Stimulated activated CD8-positive, alpha-beta memory T cell treated with anti-CD3 and anti-CD28 coated beads, Interleukin-4, amount 100 ng/mL, for 4 hours (primary cell): ENCODE data around the gene WDR72.
"Not testable (repeated sequence)": the region's sequence is repeated elsewhere in the genome, so short reads cannot be mapped to it uniquely, and the experiment has no call there.

ENCODE experiments used
- DNase-seq, 2 donors: peaks; one replicate each; pipeline ENCODE4 v3.0.0-alpha.2; 2020; ENCODE audit warnings: low read depth in 2 of 2, low spot score in 1 of 2

WDR72 gene

DNA sequence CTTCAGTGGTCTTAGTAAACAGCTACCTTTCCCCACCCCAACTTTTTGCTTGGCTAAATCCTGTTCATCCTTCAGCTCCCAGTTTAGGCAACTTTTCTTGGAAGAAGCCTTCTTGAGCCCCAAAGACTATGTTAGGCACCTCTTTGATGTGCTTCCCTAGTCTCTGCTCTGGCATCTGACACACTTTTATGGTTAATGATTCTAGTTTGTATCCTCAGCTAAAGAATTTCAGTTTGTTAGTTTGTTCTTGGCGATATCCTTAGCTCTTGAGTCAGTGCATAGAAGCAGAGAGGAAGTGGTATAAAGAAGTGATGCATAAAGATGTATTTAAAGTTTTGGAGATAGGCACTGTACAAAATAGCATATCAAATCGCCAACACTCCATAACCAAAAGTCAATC lies 168.4 kb downstream of the WDR72 start:
- no peak for DNase-seq

DNA sequence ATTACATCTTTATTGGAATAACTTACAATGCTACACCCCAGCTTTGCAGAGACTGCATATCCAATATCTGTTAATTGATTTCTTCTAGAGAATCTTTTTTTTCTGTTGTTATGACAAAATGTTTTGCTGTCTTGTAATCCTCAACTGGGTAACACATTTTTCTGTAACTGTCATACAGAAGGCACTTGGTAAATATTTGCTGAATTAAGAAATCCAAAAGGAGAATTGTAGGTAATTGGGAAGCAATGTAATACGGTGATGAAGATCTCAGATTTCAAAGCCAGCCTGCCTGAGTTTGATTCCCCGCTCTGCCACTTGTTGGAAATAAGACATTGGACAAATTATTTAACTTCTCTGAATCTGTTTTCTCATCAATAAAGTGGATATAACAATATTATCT lies 169.1 kb downstream of the WDR72 start:
- DNase-seq: no peak

DNA sequence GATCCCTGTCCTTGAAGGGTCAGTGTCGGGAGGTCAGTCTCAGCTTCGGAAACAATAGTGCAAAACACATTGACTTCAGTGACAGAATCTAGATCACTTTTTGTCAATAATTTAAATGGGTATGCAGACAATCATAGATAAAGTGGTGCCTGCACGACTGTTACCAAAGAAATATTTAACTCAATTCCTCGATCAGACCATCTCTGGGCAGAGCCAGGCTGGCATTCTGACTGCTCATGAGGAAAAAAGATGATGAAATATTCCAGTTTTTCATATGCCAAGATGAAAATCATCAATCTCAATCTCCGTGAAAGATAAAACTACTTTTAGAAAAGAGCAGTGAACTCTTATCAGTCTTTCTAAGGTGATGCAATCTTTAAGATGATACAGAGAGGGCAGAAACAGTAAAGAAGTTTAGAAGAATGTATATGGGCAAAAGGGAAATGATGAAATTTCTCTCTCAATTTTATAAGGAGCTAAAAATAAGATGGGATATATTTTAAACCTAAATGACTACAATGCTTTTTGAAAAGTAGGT lies 169.9 kb downstream of the WDR72 start:
- no peak for DNase-seq

DNA sequence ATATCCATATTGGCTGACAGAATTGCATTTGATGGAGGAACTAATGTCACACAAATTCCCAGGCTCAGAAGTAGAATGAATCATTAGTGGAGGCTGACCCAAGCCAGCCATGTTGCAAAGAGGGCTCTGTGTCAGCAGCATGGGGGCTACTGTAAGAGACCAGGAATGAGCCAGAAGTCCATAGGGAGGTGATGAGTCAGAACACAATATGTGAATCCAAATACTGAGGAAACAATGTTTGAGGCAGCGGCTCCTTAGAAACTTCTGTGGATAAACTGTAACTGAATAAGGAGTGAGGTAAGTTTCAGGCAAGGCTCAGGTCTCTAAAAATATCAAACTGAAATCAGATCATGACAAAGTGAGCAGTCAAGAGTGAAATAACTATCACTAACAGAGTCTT lies 170.7 kb downstream of the WDR72 start:
- DNase-seq: no peak

DNA sequence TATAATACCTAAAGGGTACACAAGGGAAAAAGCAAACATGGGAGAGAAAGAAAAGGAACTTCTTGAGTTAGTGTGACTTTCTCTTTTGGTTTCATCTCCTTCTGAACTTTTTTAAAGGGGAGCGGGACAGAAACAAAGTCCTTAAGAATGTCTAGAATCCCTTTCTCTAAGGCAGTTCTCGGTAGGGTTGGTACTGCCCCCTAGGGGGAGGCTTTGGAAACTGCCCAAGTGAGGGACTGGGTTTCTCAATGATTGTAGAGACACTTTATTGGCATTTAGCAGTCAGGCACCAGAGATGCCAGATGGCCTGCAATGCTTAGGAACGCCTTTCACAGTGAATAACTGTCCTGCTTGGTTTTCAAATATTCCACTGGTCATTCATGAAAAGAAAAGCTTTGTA lies 172.7 kb downstream of the WDR72 start:
- DNase-seq: no peak

DNA sequence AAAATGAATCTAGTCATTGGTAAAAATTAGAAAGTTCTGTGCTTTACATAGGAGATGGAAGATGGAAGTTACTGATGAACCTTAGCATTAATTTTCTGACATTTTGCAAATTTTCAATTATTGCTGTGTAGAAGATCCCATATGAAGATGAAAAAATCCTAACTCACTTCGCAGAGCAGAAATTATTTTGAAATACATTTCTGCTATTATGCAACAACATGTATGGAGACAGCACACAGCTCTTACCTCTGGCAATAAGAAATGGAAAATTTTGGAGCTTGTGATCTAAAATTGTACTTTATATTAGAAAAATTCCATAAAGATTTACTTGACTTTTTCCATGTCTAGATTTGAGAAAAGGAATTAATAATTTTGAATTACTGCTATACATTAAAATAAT lies 177.9 kb downstream of the WDR72 start:
- DNase-seq: no peak

DNA sequence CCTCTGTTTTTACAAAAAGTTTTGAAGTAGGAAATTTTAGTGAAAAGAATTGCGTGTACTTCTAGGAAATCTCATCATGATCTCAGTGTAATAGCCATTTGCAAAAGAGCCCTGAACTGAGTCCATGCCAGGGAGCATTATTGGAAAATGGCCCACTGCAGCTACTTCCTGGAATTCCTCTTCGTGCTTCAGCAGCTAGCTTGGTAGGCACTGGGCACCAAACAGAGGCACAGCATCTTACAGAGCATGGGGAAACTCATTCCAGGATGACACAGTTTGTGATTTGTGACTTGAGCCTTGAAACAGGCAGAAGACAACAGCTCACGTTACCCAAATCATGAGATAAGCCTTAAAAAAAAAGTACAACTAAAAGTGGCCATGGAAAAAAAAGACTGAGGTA lies 179.1 kb downstream of the WDR72 start:
- no peak for DNase-seq

DNA sequence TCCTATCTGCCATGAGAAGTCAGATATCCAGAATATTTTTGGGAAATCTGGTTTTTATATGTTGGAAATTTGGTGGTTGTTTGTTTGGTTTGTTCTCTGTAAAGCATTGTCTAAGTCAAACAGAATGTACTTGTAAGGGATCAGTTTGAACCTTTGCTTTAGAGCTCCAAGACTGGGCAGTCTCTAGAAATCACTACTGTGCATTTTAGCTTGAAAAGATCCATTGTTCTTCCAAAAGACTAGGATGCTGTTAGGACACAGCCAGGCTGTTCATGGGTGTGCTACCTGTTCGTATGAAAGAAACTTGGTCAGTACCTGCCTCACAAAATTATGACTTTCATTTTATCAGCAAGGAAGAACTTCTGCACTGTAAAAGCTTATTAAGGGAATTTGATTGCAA lies 182.6 kb downstream of the WDR72 start:
- DNase-seq: no peak

DNA sequence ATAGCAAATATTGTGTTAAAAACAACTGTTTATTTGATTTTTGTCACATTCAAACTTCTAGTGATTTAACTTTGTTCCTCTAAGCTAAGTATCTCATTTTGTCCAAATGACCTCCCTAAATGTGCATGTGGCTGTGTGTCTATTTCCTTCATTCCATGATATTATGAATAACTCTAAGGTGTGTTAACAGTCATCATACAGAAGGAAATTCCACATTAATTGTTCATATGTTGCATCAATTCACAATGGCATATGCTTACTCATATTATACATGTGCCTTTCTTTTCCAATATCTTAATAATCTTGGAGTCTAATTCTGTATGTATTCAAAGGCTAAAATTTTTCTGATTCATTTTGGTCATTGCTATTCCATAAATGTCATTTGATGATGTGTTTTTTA lies 186.4 kb downstream of the WDR72 start:
- DNase-seq: no peak

DNA sequence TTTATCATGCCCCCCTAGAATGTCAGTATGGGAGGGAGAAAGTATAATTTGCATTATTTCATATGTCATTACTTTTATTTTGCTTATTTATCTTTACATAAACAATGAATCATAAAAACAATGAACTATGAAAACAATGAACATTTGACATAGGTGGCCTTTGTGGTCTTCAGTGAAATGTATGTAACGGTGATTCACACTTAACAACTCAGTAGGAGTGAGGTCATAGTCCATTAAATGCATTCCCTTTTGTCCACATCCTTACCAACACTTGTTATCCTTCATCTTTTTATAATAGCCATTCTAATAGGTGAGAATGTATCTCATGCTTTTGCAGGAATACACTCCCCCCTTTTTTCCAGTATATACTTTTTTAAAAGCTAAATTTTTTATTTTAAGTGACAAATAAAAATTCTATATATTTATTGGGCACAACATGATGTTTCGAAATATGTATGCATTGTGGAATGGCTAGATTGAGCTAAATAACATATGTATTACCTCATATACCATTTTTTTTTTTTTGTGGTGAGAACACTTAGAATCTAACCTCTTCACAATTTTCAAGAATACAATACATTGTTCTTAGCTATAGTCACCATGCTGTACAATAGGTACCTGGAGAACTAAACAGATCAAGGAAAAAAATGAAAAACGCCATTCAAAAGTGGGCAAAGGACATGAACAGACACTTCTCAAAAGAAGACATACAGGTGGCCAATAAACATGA lies 189.5 kb downstream of the WDR72 start:
- DNase-seq: no peak

DNA sequence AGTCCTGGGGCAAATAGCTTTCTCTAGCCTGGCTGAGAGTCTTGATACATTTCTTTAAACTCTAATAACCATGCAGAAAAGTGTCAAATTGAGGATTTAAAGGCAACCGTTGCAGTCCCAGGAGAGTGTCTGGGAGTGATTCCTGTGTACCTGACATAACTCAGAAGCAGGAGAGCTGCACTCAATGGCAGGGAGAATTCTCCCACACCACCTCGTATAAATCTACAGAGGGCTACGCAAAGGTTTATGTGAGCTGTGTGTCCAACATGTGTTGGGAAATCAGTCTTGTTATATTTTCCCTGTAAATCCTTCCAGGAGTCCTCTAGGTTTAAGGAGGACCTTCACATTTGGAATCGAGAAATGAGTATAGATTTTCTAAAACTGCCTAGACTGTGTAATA lies 192.6 kb downstream of the WDR72 start:
- no peak for DNase-seq

DNA sequence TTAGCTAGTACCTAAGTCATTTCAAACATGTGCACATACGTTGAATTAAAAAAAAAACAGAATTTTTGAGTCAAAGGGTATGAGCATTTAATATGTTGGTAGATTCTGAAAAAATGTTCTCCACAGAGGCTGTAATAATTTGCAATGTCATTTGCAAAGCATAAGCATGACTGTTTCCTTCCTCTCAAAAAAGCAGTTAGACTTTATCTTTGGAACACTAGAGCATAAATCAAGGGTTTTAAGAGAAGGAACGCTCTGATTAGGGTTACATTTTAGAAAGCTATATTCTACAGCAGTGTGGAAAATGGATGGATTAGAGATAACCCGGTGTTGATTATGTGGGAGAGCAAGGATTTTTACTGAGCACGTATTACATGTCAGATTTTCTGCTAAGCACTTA lies 193.7 kb downstream of the WDR72 start:
- DNase-seq: no peak

DNA sequence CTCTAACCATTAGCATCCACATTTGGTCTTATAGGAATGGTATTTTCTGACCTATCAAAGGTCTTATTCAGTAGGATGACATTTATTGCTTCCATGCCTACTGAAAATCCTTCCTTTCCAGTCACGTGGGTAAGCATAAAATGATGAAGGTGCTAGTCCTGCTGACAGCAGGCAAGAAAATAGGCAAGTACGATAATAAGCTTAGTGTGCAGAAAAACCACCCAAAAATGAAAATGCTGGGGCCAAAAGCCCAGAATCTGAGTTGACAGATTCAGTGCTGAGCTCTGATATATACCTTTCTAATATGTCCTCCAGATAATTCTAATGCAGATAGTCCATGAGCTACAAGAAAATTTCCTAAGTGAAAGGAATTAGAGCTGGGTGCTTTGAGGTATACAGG lies 194.8 kb downstream of the WDR72 start:
- DNase-seq: no peak

DNA sequence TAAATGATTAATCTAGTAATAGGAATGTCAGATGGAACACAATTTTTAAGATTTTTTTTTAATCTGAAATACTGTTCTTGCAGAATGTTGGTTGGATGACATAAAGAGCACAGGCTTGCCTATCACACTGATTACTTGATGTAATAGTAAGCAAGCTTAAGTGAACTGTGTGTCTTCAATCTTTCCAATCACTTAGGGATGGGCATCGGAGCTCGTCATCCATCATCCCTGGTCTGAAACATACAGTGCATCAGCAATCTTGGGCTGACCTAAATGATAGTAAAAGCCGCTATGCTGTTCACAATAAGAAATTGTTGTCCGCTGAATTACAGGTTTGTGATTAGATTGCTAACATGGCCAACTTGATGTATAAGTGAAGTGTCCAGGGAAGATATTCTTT lies 195.8 kb downstream of the WDR72 start:
- no peak for DNase-seq

DNA sequence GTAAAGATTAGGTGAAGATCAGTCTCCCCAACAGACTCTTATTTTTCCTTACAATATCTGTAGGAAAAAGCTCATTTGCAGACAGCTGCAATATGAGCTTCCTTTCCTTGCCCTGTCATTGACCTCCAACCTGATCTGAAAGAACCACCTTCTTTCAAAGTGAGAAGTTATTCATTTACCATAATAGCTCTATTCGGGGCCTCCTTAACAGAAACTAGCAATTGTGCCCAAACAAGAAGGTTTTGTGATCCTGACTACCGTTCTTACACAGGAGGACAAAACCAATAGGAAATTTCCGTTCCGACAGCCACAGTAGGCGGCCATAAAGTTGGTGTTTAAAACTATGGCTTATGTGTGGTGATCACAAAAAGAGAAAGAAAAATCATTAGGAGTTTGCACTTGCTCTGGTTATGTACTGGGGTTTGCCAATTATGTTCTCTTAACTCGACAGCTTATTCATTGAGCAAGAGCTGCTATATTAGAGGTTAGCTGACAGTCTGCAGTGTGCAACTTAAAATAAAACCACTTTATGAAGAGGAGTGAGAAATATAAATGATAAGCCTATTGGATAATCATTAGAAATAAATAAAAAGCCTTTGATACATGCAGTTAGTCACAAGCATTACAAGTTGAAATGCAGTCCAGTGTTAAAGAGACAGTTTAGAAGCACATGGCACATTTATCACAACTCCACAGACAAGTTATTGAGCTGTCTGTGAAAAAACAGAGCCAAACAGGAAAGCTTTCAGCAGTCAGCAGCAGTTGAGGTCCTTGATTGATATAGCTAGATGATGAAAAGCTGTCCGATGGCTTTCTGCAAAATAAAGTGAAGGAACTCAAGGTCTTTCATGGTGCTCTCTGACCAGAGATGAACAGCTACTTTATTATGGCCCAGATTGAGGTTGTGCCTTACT lies 199.8 kb downstream of the WDR72 start:
- no peak for DNase-seq

DNA sequence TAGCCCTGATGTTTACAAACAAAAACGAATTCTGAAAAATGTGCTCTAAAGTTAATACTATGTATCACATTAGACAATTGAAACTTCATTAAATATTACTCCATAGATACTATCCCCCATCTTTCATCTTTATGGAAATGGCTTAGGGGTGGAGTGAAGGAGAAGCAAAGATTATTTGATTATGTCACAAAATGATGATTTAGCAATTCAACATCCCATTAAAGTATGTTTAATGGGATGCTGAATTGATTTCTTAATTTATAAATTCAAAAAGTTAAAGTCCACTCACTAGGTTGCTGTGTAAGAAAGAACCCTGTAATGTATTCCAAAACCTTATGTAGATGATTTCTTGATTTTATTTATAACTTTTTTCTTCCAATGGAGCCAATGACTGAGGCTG lies 201.1 kb downstream of the WDR72 start:
- DNase-seq: no peak

DNA sequence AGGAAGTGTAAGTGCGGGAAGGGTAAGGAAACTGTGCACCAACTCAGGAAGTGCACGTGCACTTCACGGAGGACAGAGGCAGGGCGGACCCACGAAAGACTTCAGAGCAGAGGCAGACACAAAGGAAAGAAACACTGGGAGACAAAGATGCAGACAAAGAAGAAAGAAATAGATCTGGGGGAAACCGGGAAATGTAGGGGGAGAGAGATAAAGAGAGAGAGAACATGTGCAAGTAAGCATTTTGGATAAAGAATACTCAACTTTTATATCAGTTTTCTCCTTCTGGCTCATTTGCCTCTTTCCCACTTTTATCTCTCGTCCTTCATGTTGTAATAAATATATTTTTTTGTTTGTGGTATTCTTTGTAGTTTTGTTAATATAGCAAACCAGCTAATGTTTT lies 204.2 kb downstream of the WDR72 start:
- DNase-seq: no peak

DNA sequence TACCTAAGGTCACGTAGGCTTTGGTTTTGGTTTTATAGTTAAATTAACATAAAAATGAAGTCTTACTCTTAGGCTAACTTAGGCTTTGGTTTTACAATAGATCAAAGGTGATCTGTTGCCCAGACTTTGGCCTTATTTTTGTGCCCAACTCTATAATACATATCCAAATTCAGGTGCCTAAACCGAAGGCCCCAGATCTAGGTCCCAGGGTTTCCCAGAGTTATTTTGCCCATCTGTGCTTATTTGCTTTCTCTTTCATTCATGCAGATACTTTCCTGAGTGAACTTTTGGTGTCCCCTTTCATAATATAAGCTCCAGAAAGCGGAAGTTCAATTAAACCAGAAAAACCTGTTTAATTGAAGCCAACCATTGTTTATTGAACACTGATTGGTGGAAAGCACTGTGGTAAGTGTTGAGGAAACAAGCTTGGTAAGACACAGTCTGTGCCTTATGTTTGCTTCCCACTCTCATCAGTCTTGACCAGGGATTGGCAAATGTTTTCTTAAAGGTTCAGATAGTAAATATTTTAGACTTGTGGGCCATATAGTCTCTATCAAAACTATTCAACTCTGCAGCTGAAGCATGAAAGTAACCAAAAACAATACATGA lies 209.7 kb downstream of the WDR72 start:
- no peak for DNase-seq

DNA sequence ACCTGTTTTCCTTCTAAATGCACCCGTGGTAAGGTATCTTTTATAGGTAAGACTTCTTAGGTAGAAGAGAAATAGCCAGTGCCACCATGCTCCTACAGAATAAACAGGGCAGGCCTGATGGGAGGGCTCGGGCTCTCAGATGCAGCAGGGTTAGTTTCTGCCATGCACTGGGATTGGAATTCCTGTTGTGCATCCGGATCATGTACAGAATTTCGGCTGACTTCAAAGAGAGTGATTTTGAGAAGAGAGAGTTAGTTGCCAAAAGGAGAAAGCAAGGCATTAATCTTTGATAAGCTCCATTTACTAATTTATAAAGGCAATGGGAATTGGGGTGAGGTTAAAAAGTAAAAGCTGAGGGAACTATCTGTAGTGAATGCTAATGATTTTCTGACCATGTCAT lies 211.2 kb downstream of the WDR72 start:
- DNase-seq: no peak

DNA sequence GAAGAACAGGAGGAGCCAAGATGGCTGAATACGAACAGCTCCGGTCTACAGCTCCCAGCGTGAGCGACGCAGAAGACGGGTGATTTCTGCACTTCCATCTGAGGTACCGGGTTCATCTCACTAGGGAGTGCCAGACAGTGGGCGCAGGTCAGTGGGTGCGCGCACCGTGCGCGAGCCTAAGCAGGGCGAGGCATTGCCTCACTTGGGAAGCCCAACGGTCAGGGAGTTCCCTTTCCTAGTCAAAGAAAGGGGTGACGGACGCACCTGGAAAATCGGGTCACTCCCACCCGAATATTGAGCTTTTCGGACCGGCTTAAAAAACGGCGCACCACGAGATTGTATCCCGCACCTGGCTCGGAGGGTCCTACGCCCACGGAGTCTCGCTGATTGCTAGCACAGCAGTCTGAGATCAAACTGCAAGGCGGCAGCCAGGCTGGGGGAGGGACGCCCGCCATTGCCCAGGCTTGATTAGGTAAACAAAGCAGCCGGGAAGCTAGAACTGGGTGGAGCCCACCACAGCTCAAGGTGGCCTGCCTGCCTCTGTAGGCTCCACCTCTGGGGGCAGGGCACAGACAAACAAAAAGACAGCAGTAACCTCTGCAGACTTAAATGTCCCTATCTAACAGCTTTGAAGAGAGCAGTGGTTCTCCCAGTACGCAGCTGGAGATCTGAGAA lies 218.7 kb downstream of the WDR72 start:
- not testable (repeated sequence) for DNase-seq

DNA sequence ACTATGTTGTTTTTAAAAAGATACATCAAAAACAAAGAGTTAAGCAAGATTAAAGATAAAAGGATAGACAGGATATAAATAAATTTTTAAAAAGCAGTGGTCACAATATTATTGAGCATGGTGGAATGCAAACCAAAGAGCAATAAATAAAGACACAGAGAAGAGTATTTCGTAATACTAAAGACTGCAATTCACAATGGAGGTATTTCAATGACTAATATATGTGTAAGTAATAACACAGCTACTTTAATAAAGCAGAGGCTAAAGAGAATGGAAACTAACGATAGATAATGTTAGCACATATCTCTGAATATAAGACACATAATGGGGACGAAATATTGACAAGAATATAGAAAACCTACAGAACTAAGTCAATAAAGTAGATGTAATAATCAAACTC lies 219.6 kb downstream of the WDR72 start:
- DNase-seq: no peak
